SK-N-SH (cell line): ENCODE results near the gene ESM1. TPM values are rescaled to one million over a fixed set of nuclear protein-coding genes. Genes with fewer than 3 reads are reported as not detected.

Source experiments
- CTCF ChIA-PET: fragments of 300-600, 350-600 bp; formaldehyde crosslinking; extraction: SDS; loops from one replicate; lab custom pipeline; 2021; lab: Yijun Ruan, JAX
- POLR2A ChIA-PET: fragments of 350-600 bp; sonication (Branson Sonifier 250); formaldehyde crosslinking; extraction: SDS; loops from one replicate; lab custom pipeline; 2020; ENCODE audit warnings: antibody characterized with exemption, inconsistent platforms; lab: Yijun Ruan, JAX
- DNase-seq: peaks from one replicate; pipeline ENCODE4 v3.0.0; 2012
- H2AFZ ChIP-seq: fragments of 200-600 bp; sonication (generic); 2 replicates; pipeline ENCODE4 v1.8.1; 2016; ENCODE audit warnings: antibody characterized with exemption, mild to moderate bottlenecking, low read depth
- H3F3A ChIP-seq: fragments of 200-600 bp; sonication (generic); replicated peaks from 2 replicates; pipeline ENCODE3; 2016; ENCODE audit warnings: antibody characterized with exemption, mild to moderate bottlenecking; ENCODE audit not compliant: insufficient read depth
- H3K27ac ChIP-seq, 2 experiments: fragments of 200-500 bp in 1 of 2; fragments of 200-600 bp in 1 of 2; sonication (Bioruptor generic) in 1 of 2; sonication (generic), shearing (Covaris generic) in 1 of 2; 2 replicates each; pipeline versions ENCODE4 v1.5.1 to v1.6.1; 2014 to 2016; ENCODE audit warnings: low read depth in 2 of 2, inconsistent platforms in 1 of 2, low read length in 1 of 2, mild to moderate bottlenecking in 1 of 2, mixed read lengths in 1 of 2
- H3K27me3 ChIP-seq: fragments of 200-600 bp; sonication (generic), shearing (Covaris generic); 2 replicates; pipeline ENCODE4 v1.6.1; 2016; ENCODE audit warnings: mixed run types; ENCODE audit not compliant: insufficient read depth
- H3K36me3 ChIP-seq, 2 experiments: fragments of 200-500 bp in 1 of 2; fragments of 200-600 bp in 1 of 2; sonication (Bioruptor generic) in 1 of 2; sonication (generic) in 1 of 2; replicated peaks in 1 of 2; 2 replicates each; pipeline versions ENCODE3 to v1.5.1; 2014 to 2016; ENCODE audit warnings: low read length in 1 of 2, mild to moderate bottlenecking in 1 of 2; ENCODE audit not compliant: insufficient read depth in 2 of 2, control insufficient read depth in 1 of 2
- H3K4me1 ChIP-seq, 2 experiments: fragments of 200-500 bp in 1 of 2; fragments of 200-600 bp in 1 of 2; sonication (Bioruptor generic) in 1 of 2; sonication (generic), shearing (Covaris generic) in 1 of 2; 2 replicates each; pipeline versions ENCODE4 v1.5.1 to v1.6.1; 2014 to 2016; ENCODE audit warnings: low read depth in 1 of 2, low read length in 1 of 2, mixed run types in 1 of 2; ENCODE audit not compliant: insufficient read depth in 2 of 2, control insufficient read depth in 1 of 2
- H3K4me2 ChIP-seq: fragments of 200-600 bp; sonication (generic), shearing (Covaris generic); 2 replicates; pipeline ENCODE4 v1.6.1; 2017; ENCODE audit warnings: mixed run types
- H3K4me3 ChIP-seq, 2 experiments: fragments of 200-500 bp in 1 of 2; fragments of 200-600 bp in 1 of 2; sonication (Bioruptor generic) in 1 of 2; sonication (generic), shearing (Covaris generic) in 1 of 2; 2 replicates each; pipeline versions ENCODE4 v1.5.1 to v1.8.1; 2014 to 2016; ENCODE audit warnings: low read depth in 2 of 2, inconsistent platforms in 1 of 2, low read length in 1 of 2, mild to moderate bottlenecking in 1 of 2, mixed read lengths in 1 of 2, moderate library complexity in 1 of 2
- H3K79me2 ChIP-seq: fragments of 200-600 bp; sonication (generic); 2 replicates; pipeline ENCODE4 v1.8.1; 2017; ENCODE audit warnings: mild to moderate bottlenecking; ENCODE audit not compliant: insufficient read depth
- H3K9ac ChIP-seq: fragments of 200-600 bp; sonication (generic); 2 replicates; pipeline ENCODE4 v1.6.1; 2017; ENCODE audit warnings: mixed run types
- H3K9me2 ChIP-seq: fragments of 200-600 bp; sonication (generic); 2 replicates; pipeline ENCODE4 v1.6.1; 2017; ENCODE audit warnings: mixed run types
- H3K9me3 ChIP-seq: fragments of 200-600 bp; sonication (generic); 2 replicates; pipeline ENCODE4 v1.6.1; 2017; ENCODE audit warnings: mixed run types, mild to moderate bottlenecking, moderate library complexity
- H4K20me1 ChIP-seq: fragments of 200-600 bp; sonication (generic); 2 replicates; pipeline ENCODE4 v1.6.1; 2017; ENCODE audit warnings: mild to moderate bottlenecking, mixed run types; ENCODE audit not compliant: insufficient read depth
- CHD2 ChIP-seq: fragments of 150-350 bp; IDR thresholded peaks from 2 replicates; pipeline ENCODE4 v1.6.1; 2018; ENCODE audit warnings: low read length; ENCODE audit not compliant: partially characterized antibody
- IRF3 ChIP-seq: fragments of 150-350 bp; IDR thresholded peaks from 2 replicates; pipeline ENCODE4 v1.6.1; 2016; ENCODE audit warnings: mild to moderate bottlenecking, low read depth, low read length
- JUND ChIP-seq: IDR thresholded peaks from 2 replicates; pipeline ENCODE4 v1.4.0; 2012
- NFIC ChIP-seq: IDR thresholded peaks from 2 replicates; pipeline ENCODE4 v1.4.0; 2012; ENCODE audit warnings: borderline replicate concordance
- RCOR1 ChIP-seq: fragments of 150-350 bp; IDR thresholded peaks from 2 replicates; pipeline ENCODE4 v1.6.1; 2017; ENCODE audit warnings: antibody characterized with exemption, low read length
- RFX5 ChIP-seq: IDR thresholded peaks from 2 replicates; pipeline ENCODE4 v1.6.1; 2012; ENCODE audit warnings: mild to moderate bottlenecking, improper control_type of control experiment, low read length
- TCF12 ChIP-seq: IDR thresholded peaks from 2 replicates; pipeline ENCODE4 v1.4.0; 2012
- TEAD4 ChIP-seq: IDR thresholded peaks from 2 replicates; pipeline ENCODE4 v1.4.0; 2012; ENCODE audit warnings: mild to moderate bottlenecking, borderline replicate concordance; ENCODE audit not compliant: insufficient read depth
- WGBS: methylation state at CpG from one replicate; pipeline ENCODE4 v1.1.6; 2017; ENCODE audit warnings: low lambda C conversion rate; 5-methylcytosine and 5-hydroxymethylcytosine counted together
- polyA plus RNA-seq, 3 experiments: library from polyadenylated mRNA; depleted of rRNA; stranded (reverse); fragments of >200 nt; gene quantifications; 2 replicates each; pipeline ENCODE4 v1.2.3, GENCODE V29; 2012
- TF ChIP-seq, protein P1 (sequence below): IDR thresholded peaks from 2 replicates; pipeline ENCODE4; 2012

The ESM1 gene
- polyA plus RNA-seq, 1 of the 3 experiments (the other 2 are of a cell fraction): 36.5 TPM

GRCh38 chr5:54993318-54993717 is 7.9 kb upstream of the ESM1 start:
- peak overlapping the region; percentile 20; the same call in 1 of the 2 replicates for H3K4me2 ChIP-seq
- POLR2A ChIA-PET: no interaction called here

DNA sequence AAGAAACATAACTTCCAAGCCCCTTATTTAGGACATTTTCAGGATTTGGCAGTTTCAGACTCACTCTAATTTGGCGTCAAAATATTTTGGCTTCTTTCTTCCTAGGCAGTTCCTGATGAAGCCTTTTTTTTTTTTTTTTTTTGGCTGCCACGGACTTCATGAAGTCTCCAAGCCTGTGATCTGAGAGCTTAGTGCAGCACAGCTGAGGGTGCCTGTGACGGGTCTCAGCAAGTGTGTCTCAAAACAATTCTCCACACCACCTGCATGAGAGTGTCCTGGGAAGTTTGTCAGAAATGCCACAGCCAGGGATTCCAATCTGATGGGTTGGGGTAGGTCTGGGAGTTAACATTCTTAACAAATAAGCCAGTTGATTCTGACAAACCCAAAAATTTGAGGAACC is 6.0 kb upstream of the ESM1 start:
- Histone ChIP-seq H3K9ac (0 out of 2 replicates have a peak overlapping the region, but pooled peaks have one; percentile 6), H3K4me3 (no peak overlapping the region), H3K27ac (peak overlapping the region in 1 of 2 experiments; percentile 69; a peak in 3 of 4 replicates), H3F3A (peaks cover 31% of the 10 kb centered on the region), H3K4me2 (peak overlapping the region; percentile 41; the same call in 1 of the 2 replicates), H3K27me3 (no peaks in the 10 kb centered on the region), H3K9me3 (no peaks in the 10 kb centered on the region), H4K20me1 (no peaks in the 10 kb centered on the region), H3K36me3 (no peaks in the 10 kb centered on the region), H3K79me2 (no peaks in the 10 kb centered on the region), H2AFZ (peak overlapping the region; percentile 19; the same call in 1 of the 2 replicates), H3K4me1 (peaks cover 0 to 21% of the 10 kb centered on the region in 2 experiments; a peak in 3 of 4 replicates), H3K9me2 (no peaks in the 10 kb centered on the region)
- ChIA-PET CTCF (no interaction called here), POLR2A (no interaction called here)
- TF ChIP-seq CHD2 (no peak), RFX5 (no peak), NFIC (no peak), JUND (no peak), IRF3 (no peak), TEAD4 (no peak)
- WGBS: 16% methylated on average over 3 of the region's 3 CpGs
- DNase-seq: no peak

More at GRCh38 chr5:54993318-54993717, 7.9 kb upstream of the ESM1 start:
- 6% methylated on average over 2 of the region's 2 CpGs for WGBS
- Histone ChIP-seq H3K27ac (peak overlapping the region; percentile 24 to 40; a peak in 3 of 4 replicates), H3K4me3 (no peak overlapping the region), H3K36me3 (no peaks in the 10 kb centered on the region), H3K27me3 (no peaks in the 10 kb centered on the region), H3K4me1 (peaks cover 0 to 24% of the 10 kb centered on the region in 2 experiments; a peak in 3 of 4 replicates), H3K79me2 (no peaks in the 10 kb centered on the region), H3F3A (peaks cover 31% of the 10 kb centered on the region), H4K20me1 (no peaks in the 10 kb centered on the region), H2AFZ (no peak overlapping the region), H3K9ac (no peak overlapping the region), H3K9me2 (no peaks in the 10 kb centered on the region), H3K9me3 (no peaks in the 10 kb centered on the region)
- DNase-seq: no peak
- CTCF ChIA-PET: interaction anchor here (1.0 kb wide), 1 partner anchor 503 kb away, joined by 3 read pairs; no protein-coding TSS in a partner anchor
- peak; percentile 45; the same call in 1 of the 2 replicates for TF ChIP-seq TEAD4
- TF ChIP-seq, protein P1, sequence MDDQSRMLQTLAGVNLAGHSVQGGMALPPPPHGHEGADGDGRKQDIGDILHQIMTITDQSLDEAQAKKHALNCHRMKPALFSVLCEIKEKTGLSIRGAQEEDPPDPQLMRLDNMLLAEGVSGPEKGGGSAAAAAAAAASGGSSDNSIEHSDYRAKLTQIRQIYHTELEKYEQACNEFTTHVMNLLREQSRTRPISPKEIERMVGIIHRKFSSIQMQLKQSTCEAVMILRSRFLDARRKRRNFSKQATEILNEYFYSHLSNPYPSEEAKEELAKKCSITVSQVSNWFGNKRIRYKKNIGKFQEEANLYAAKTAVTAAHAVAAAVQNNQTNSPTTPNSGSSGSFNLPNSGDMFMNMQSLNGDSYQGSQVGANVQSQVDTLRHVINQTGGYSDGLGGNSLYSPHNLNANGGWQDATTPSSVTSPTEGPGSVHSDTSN: peak; percentile 74
- no peak for TF ChIP-seq RCOR1
- TF ChIP-seq TCF12: peak; percentile 40
